Dendritic cell treated with granulocyte-macrophage colony-stimulating factor and Interleukin-4, amounts not matched to agents 40 ng/mL and 50 ng/mL, for 4 days (primary cell): ENCODE measurements around the gene CLTCL1.
"Not testable (repeated sequence)": the region's sequence is repeated elsewhere in the genome, so short reads cannot be mapped to it uniquely, and the experiment has no call there.

Experiments used
- H3K27ac Mint-ChIP-seq: one replicate; pipeline ENCODE4 v1.8.0; 2022; ENCODE audit warnings: mild to moderate bottlenecking, mixed read lengths
- H3K27me3 Mint-ChIP-seq: one replicate; pipeline ENCODE4 v1.8.0; 2022; ENCODE audit warnings: mild to moderate bottlenecking, mixed read lengths
- H3K36me3 Mint-ChIP-seq: one replicate; pipeline ENCODE4 v1.8.0; 2022; ENCODE audit warnings: low read depth, mixed read lengths
- H3K4me1 Mint-ChIP-seq: one replicate; pipeline ENCODE4 v1.8.0; 2022; ENCODE audit warnings: low read depth, mixed read lengths
- H3K4me3 Mint-ChIP-seq: one replicate; pipeline ENCODE4 v1.8.0; 2022; ENCODE audit warnings: mild to moderate bottlenecking, moderate library complexity, mixed read lengths
- H3K9me3 Mint-ChIP-seq: one replicate; pipeline ENCODE4 v1.8.0; 2022; ENCODE audit warnings: mixed read lengths
- intact Hi-C: fragments of 100-400 bp; cut with micrococcal nuclease; formaldehyde crosslinking; loops from one replicate; pipeline ENCODE4 v1.15.0; 2022

The CLTCL1 gene

DNA sequence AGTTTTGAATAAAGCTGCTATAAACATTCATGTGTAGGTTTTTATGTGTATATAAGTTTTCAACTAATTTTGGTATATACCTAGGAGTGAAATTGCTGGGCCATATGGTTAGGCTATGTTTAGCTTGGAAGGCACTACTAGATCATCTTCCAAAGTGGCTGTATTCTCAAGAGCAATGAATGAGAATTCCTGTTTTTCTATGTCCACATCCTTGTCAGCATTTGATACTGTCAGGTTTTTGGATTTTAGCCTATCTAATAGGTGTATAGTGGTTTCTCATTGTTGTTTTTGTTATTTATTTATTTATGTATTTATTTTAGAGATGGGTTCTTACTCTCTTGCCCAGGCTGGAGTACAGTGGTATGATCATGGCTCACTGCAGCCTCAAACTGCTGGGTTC, 26.3 kb upstream of the CLTCL1 start:
- H3K9me3 Mint-ChIP-seq: peaks cover 50% of the 10 kb centered on the region
- intact Hi-C loops: no loop called here

DNA sequence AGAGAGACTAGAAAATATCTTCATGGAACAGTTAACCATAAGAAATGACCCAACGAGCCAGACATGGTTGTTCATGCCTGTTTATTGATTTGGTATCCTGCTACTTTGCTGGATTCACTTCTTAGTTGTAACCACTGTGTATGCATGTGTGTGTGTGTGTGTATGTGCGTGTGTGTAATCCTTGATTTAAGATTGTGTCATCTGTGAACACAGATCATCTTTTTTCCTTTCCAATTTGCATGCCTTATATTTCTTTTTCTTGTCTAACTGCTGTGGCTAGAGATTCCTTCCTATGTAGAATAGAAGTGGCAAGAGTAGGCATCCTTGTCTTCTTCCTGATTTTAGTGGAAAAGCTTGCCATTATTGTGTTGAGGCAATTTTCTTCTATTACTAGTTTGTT, 16.4 kb upstream of the CLTCL1 start:
- H3K9me3 Mint-ChIP-seq: no peaks in the 10 kb centered on the region
- H3K4me3 Mint-ChIP-seq: no peak overlapping the region
- no peak overlapping the region for H3K27ac Mint-ChIP-seq
- no peaks in the 10 kb centered on the region for H3K36me3 Mint-ChIP-seq
- H3K4me1 Mint-ChIP-seq: no peaks in the 10 kb centered on the region
- intact Hi-C loops: no loop called here
- H3K27me3 Mint-ChIP-seq: no peaks in the 10 kb centered on the region

More for the DNA sequence above, 26.3 kb upstream of the CLTCL1 start:
- H3K4me3 Mint-ChIP-seq: no peak overlapping the region
- no peaks in the 10 kb centered on the region for H3K4me1 Mint-ChIP-seq
- H3K36me3 Mint-ChIP-seq: no peaks in the 10 kb centered on the region
- no peaks in the 10 kb centered on the region for H3K27me3 Mint-ChIP-seq
- no peak overlapping the region for H3K27ac Mint-ChIP-seq

DNA sequence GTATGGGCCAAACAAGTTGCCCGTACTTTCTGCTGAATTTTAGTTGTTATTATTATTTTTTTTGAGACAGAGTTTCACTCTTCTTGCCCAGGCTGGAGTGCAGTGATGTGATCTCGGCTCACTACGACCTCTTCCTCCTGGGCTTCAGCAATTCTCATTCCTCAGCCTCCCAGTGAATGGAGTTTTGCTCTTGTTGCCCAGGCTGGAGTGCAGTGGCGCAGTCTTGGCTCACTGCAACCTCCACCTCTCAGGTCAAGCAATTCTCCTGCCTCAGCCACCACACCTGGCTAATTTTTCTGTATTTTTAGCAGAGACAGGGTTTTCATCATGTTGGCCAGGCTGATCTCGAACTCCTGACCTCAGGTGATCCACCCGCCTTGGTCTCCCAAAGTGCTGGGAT, 15.0 kb upstream of the CLTCL1 start:
- H3K9me3 Mint-ChIP-seq, H3K4me1 Mint-ChIP-seq, H3K4me3 Mint-ChIP-seq, H3K27me3 Mint-ChIP-seq, H3K36me3 Mint-ChIP-seq, H3K27ac Mint-ChIP-seq, intact Hi-C loops: not testable (repeated sequence)

DNA sequence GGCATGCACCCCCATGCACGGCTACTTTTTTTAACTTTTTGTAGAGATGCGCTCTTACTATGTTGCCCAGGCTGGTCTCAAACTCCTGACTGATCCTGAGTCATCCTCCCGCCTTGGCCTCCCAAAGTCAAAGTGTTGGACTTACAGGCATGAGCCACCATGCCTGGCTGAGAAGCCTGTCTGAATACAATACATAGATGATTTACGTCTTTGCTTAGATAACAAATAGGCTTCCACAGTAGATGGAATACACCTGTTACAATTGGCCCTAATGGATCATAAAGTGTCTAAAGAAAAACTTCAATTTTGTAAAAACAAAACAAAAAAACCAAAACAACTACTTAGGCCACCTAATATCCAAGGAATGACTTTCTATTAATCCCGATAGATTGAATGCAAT, 13.0 kb upstream of the CLTCL1 start:
- intact Hi-C loops: no loop called here
- no peaks in the 10 kb centered on the region for H3K36me3 Mint-ChIP-seq
- H3K4me1 Mint-ChIP-seq: no peaks in the 10 kb centered on the region
- H3K27me3 Mint-ChIP-seq: no peaks in the 10 kb centered on the region
- no peaks in the 10 kb centered on the region for H3K9me3 Mint-ChIP-seq
- H3K4me3 Mint-ChIP-seq: no peak overlapping the region
- no peak overlapping the region for H3K27ac Mint-ChIP-seq

DNA sequence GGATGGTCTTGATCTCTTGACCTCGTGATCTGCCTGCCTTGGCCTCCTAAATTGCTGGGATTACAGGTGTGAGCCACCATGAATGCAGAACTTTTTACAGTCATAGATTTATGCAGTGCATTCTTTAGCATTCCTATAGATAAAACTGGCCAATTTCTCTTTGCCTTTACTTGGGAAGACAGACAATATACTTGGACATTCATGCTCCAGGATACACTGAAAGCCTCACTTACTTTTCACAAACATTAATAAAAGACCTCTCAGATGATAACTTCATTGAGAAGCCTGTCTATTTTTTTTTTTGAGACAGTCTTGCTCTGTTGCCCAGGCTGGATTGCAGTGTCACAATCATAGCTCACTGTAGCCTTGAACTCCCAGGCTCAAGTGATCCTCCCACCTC, 12.3 kb upstream of the CLTCL1 start:
- intact Hi-C loops: no loop called here
- Mint-ChIP-seq H3K27ac (no peak overlapping the region), H3K4me3 (no peak overlapping the region), H3K4me1 (no peaks in the 10 kb centered on the region), H3K27me3 (no peaks in the 10 kb centered on the region), H3K9me3 (no peaks in the 10 kb centered on the region), H3K36me3 (no peaks in the 10 kb centered on the region)

DNA sequence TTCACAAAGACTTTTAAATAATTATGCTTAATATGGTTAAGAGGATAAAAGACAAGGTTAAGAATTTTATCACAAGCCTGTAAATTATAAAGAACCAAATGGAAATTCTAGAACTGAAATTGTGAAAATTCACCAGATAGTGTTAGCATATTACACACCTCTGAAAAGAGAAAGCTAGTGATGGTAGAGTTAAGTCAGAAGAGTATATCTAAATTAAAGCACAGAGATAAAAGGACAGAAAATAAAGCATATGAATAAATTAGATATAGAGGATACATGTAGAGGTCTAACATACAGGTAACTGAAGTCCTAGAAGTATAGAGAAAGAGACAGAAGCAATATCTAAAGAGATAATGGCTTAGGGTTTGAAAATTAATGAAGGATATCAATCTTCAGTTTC, 4.2 kb upstream of the CLTCL1 start:
- intact Hi-C loops: loop anchor here (10.0 kb wide), 1 partner anchor 139 kb away; the partner anchor contains the start of genes HIRA and MRPL40
- Mint-ChIP-seq H3K4me3 (no peak overlapping the region), H3K27ac (no peak overlapping the region), H3K4me1 (peaks cover 20% of the 10 kb centered on the region), H3K27me3 (peaks cover 12% of the 10 kb centered on the region), H3K36me3 (no peaks in the 10 kb centered on the region), H3K9me3 (no peaks in the 10 kb centered on the region)

DNA sequence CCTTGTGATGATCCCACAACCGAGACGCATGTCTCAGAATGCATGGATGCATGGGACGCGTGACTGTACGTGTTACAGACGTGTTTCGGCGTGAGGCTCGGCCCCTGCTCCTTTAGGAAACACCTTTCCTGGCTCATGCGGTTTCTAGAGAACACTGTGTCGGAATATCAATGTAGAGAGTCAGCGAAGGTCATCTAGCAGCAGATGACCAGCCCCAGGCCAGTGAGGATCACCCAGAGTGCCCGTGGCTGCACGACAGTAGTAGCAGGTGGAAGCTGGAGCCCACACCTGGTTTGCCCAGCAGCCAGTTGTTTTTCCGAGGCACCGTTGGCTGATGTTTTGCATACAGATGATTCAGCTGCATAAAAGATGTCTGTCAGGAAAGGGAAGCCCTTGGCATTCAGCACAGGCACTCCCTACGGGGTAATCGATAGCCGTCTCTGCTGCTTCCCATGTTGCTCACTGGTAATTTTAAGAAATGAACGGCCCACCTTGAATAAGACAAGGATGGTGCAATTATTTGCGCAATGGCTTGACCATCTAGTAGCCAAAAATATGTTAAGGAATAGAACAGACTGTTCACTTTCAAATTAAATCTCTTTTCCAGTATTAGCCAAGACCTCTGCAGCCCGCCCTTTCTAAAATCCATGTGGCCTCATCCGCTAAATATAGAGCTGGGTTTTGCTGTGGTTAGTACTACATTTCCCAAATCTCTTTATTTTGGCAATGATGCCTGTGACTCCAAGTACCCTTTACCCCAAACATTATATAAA, 1.1 kb upstream of the CLTCL1 start:
- Mint-ChIP-seq H3K4me3 (peak overlapping the region; percentile 79), H3K4me1 (peaks cover 31% of the 10 kb centered on the region), H3K9me3 (no peaks in the 10 kb centered on the region), H3K27ac (no peak overlapping the region), H3K27me3 (peaks cover 30% of the 10 kb centered on the region), H3K36me3 (no peaks in the 10 kb centered on the region)
- intact Hi-C loops: loop anchor here (5.0 to 10.0 kb wide), 2 partner anchors 142 to 170 kb away; partner anchors contain the start of genes DGCR2, HIRA and MRPL40

DNA sequence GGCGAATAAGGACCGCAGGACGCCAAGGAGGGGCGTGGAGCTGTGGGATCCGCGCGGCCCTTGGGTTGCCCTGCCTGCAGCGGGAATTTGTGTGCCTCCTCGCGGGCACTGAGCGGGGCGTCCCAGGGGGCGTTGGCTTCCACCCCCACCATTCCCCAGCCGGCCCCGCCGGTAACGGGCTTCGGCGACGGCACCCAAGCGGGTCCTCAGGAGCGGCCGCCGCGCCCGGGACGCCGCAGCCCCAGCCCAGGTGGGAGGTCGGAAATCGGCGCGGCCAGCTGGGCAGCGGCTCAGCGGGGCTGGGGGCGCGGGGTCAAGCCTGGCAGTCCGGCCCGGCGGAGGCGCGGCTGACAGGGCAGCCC, 320 bp downstream of the CLTCL1 start:
- H3K36me3 Mint-ChIP-seq: no peaks in the 10 kb centered on the region
- H3K4me3 Mint-ChIP-seq: peak overlapping the region; percentile 77
- no peaks in the 10 kb centered on the region for H3K9me3 Mint-ChIP-seq
- peaks cover 23% of the 10 kb centered on the region for H3K4me1 Mint-ChIP-seq
- H3K27ac Mint-ChIP-seq: peak overlapping the region; percentile 35
- intact Hi-C loops: loop anchor here (1.0 to 10.0 kb wide), 4 partner anchors 112 to 188 kb away; partner anchors contain the start of genes CDC45, DGCR2, HIRA and MRPL40
- H3K27me3 Mint-ChIP-seq: peaks cover 34% of the 10 kb centered on the region

DNA sequence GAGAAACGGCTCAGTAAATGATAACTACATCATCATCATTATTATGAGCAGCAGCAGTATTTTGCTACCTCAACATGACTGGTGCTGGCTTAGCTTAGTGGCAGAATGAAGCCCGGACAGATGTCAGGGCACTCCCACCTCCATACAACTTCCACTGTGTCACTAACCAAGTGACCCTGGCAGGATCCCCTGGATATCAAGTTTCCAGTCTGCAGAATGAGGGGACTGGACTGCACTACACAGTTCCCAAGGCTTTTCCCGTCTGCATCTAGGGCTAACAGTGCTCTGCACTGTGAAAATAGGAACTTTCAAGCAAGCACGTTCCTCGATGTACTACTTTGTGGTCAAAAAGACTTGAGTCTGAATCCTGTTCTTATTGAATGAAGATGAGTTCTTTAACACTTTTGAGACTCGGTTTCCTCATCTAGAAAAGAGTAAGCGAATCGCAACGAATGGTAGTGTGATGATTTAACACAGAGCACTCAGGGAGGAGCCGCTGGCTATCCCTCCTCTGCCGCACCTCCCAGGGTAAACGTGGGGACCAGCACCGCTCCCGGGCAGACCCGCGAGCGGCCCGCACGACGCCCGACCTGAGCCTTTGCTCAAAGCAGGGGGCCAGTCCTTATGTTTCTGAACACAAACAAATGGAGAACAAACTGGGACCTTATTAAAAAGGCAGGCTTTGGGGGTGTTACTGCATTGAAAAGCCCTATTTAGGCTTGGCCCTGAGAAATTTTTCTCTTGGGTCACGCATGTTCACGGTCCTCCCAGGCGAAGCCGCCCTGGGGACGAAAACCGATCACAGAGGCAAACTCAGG, 910 bp downstream of the CLTCL1 start:
- H3K4me1 Mint-ChIP-seq: peaks cover 23% of the 10 kb centered on the region
- H3K4me3 Mint-ChIP-seq: peak overlapping the region; percentile 77
- peaks cover 34% of the 10 kb centered on the region for H3K27me3 Mint-ChIP-seq
- H3K36me3 Mint-ChIP-seq: no peaks in the 10 kb centered on the region
- intact Hi-C loops: loop anchor here (1.0 to 10.0 kb wide), 4 partner anchors 112 to 189 kb away; partner anchors contain the start of genes CDC45, DGCR2, HIRA and MRPL40
- H3K27ac Mint-ChIP-seq: peak overlapping the region; percentile 35
- H3K9me3 Mint-ChIP-seq: no peaks in the 10 kb centered on the region

DNA sequence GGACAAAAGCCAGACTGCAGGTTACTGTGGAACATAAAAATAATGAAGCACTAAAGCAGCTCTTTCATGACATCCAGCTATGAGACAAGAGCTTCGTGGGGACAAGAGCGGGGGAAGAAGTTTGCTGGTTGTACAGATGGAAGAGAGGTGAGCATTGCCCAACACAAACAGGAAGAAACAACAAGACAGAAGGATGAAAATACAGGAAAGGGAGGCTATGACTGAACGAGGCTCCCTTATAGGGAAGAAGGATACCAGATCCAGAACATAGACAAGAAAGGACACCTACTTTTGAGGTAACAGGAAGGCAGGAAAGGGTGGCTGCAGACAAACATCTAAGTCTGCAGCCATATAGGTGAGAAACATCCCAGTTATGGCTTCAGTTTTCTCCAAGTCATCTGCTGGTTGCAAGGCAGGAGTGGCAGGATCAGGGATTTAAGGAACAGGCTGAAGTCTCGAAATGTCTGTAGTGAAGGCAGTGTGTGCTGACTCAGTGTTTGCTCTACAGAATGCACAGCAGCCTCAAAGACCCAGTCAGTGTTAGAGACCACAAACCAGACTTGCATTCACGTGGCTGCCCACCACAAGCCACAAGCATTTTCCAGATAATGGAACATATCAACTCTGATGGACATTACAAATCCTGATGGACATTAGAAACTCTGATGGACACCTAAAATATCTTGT, 1.9 kb downstream of the CLTCL1 start:
- no peaks in the 10 kb centered on the region for H3K9me3 Mint-ChIP-seq
- intact Hi-C loops: loop anchor here (2.0 to 10.0 kb wide), 4 partner anchors 55 to 167 kb away; partner anchors contain the start of genes DGCR2, HIRA, MRPL40 and SLC25A1
- H3K27me3 Mint-ChIP-seq: peaks cover 34% of the 10 kb centered on the region
- no peak overlapping the region for H3K27ac Mint-ChIP-seq
- H3K4me1 Mint-ChIP-seq: peaks cover 23% of the 10 kb centered on the region
- no peaks in the 10 kb centered on the region for H3K36me3 Mint-ChIP-seq
- H3K4me3 Mint-ChIP-seq: no peak overlapping the region

DNA sequence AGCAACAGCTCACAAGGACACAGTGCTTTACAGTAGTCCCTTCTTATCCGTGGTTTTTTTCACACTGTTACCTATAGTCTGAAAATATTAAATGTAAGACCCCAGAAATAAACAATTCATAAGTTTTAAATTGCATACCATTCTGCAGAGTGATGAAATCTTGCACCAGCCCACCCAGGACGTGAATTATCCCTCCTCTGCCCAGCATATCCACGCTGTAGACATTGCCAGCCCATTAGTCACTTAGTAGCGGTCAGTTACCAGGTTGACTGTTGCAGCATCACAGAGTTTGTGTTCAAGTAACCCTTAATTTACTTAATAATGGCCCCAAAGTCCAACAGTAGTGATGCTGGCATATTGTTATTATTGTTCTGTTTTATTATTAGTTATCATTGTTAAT, 3.6 kb downstream of the CLTCL1 start:
- intact Hi-C loops: loop anchor here (10.0 kb wide), 1 partner anchor 53 kb away; no protein-coding TSS in a partner anchor
- H3K27ac Mint-ChIP-seq: no peak overlapping the region
- no peak overlapping the region for H3K4me3 Mint-ChIP-seq
- H3K4me1 Mint-ChIP-seq: peaks cover 23% of the 10 kb centered on the region
- no peaks in the 10 kb centered on the region for H3K36me3 Mint-ChIP-seq
- no peaks in the 10 kb centered on the region for H3K9me3 Mint-ChIP-seq
- H3K27me3 Mint-ChIP-seq: peaks cover 32% of the 10 kb centered on the region

DNA sequence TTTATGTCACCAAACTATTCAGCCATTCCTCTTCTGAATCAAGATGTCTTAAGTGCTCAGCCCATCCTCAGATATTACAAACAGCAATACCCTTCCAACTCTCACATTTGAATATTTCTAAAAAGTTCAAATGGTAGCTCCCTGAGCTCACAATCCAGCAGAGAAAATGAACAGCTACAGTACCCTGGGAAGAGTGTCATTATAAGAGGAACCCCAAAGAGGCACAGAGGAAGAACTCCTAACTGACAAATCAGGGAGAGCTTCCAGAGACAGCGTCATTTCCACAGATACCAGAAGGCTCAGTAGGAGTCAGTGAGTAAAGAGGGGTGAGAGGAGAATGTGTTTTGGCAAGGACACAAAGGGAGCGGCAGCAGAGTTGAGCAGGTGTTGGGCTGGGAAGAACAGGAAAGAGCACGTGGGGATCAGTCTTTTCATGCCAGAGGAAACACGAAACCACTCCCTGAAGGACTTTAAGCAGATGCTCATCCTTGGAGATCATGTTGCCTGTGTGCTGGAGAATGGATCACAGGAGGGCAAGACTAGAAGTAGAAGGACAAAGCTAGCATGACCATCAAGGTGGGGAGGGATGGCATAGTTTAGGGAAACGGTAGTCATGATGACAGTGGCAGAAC, 4.3 kb downstream of the CLTCL1 start:
- H3K36me3 Mint-ChIP-seq: no peaks in the 10 kb centered on the region
- H3K9me3 Mint-ChIP-seq: no peaks in the 10 kb centered on the region
- no peak overlapping the region for H3K27ac Mint-ChIP-seq
- no peak overlapping the region for H3K4me3 Mint-ChIP-seq
- intact Hi-C loops: loop anchor here (10.0 kb wide), 1 partner anchor 52 kb away; no protein-coding TSS in a partner anchor
- H3K27me3 Mint-ChIP-seq: peaks cover 27% of the 10 kb centered on the region
- peaks cover 19% of the 10 kb centered on the region for H3K4me1 Mint-ChIP-seq

DNA sequence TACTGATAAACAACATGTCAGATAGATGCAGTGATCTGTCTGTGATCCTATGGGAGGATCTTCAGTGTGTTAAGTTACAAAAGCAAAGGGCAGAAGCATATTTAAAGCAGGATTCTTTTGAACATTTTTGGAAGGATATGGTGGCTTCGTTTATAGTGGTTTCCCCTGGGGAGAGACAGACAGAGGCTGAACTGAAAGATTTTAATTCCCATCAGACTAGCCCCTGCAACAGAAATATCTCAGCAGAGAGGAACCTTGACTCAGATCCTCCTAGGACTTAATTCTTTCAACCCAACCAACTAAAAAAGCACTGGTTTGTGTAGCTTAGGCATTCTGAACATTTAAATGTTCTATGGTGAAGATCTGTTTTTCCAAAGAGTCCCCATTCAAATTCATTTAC, 5.7 kb downstream of the CLTCL1 start:
- peaks cover 16% of the 10 kb centered on the region for H3K4me1 Mint-ChIP-seq
- H3K36me3 Mint-ChIP-seq: no peaks in the 10 kb centered on the region
- H3K27me3 Mint-ChIP-seq: peaks cover 24% of the 10 kb centered on the region
- H3K27ac Mint-ChIP-seq: no peak overlapping the region
- no peaks in the 10 kb centered on the region for H3K9me3 Mint-ChIP-seq
- intact Hi-C loops: loop anchor here (10.0 kb wide), 1 partner anchor 51 kb away; no protein-coding TSS in a partner anchor
- no peak overlapping the region for H3K4me3 Mint-ChIP-seq
